Trophoblast cell (in vitro differentiated cells and primary cell): ENCODE measurements around the gene PRR7.

Experiments
- DNase-seq, 2 donors: peaks; one replicate each; pipeline ENCODE4 v3.0.0-alpha.2; 2016
- H2AFZ ChIP-seq: 2 replicates; pipeline ENCODE4 v1.6.1; 2013; ENCODE audit warnings: low read length, moderate library complexity, mild to moderate bottlenecking; ENCODE audit not compliant: insufficient read depth, poor library complexity
- H2AK5ac ChIP-seq: 2 replicates; pipeline ENCODE4 v1.6.1; 2013; ENCODE audit warnings: mild to moderate bottlenecking, low read length
- H2BK120ac ChIP-seq: 2 replicates; pipeline ENCODE4 v1.6.1; 2013; ENCODE audit warnings: low read length, mild to moderate bottlenecking, moderate library complexity; ENCODE audit not compliant: insufficient read depth, poor library complexity
- H2BK12ac ChIP-seq: 2 replicates; pipeline ENCODE4 v1.6.1; 2013; ENCODE audit warnings: mild to moderate bottlenecking, low read length, moderate library complexity
- H2BK5ac ChIP-seq: 2 replicates; pipeline ENCODE4 v1.6.1; 2013; ENCODE audit warnings: low read length, low read depth, moderate library complexity, mild to moderate bottlenecking; ENCODE audit not compliant: poor library complexity
- H3K14ac ChIP-seq: 2 replicates; pipeline ENCODE4 v1.6.1; 2013; ENCODE audit warnings: mild to moderate bottlenecking, low read length
- H3K18ac ChIP-seq: 2 replicates; pipeline ENCODE4 v1.6.1; 2013; ENCODE audit warnings: mild to moderate bottlenecking, low read length
- H3K23ac ChIP-seq: 2 replicates; pipeline ENCODE4 v1.6.1; 2013; ENCODE audit warnings: low read length
- H3K27ac ChIP-seq: 2 replicates; pipeline ENCODE4 v1.5.1; 2013; ENCODE audit warnings: low read depth, mild to moderate bottlenecking, inconsistent platforms, low read length, moderate library complexity
- H3K27me3 ChIP-seq: 2 replicates; pipeline ENCODE4 v1.6.1; 2013; ENCODE audit warnings: inconsistent platforms, mild to moderate bottlenecking, low read length, moderate library complexity; ENCODE audit not compliant: insufficient read depth
- H3K36me3 ChIP-seq, 2 experiments: 1 replicate in 1 of 2; 2 replicates in 1 of 2; pipeline ENCODE4 v1.6.1; 2013; ENCODE audit warnings: low read length in 2 of 2, mild to moderate bottlenecking in 2 of 2, moderate library complexity in 1 of 2; ENCODE audit not compliant: insufficient read depth in 2 of 2, control insufficient read depth in 1 of 2
- H3K4ac ChIP-seq: 2 replicates; pipeline ENCODE4 v1.6.1; 2013; ENCODE audit warnings: low read depth, mild to moderate bottlenecking, low read length, moderate library complexity
- H3K4me1 ChIP-seq, 2 experiments: 1 replicate in 1 of 2; 2 replicates in 1 of 2; pipeline ENCODE4 v1.6.1; 2013; ENCODE audit warnings: low read length in 2 of 2, mild to moderate bottlenecking in 2 of 2, moderate library complexity in 1 of 2; ENCODE audit not compliant: insufficient read depth in 2 of 2, control insufficient read depth in 1 of 2
- H3K4me2 ChIP-seq: 2 replicates; pipeline ENCODE4 v1.6.1; 2013; ENCODE audit warnings: inconsistent platforms, mild to moderate bottlenecking, low read length, moderate library complexity
- H3K4me3 ChIP-seq: 2 replicates; pipeline ENCODE4 v1.5.1; 2013; ENCODE audit warnings: mild to moderate bottlenecking, low read depth, low read length, inconsistent platforms
- H3K79me1 ChIP-seq: one replicate; pipeline ENCODE4 v1.6.1; 2013; ENCODE audit warnings: low read length
- H3K79me2 ChIP-seq: 2 replicates; pipeline ENCODE4 v1.6.1; 2013; ENCODE audit warnings: low read length, mild to moderate bottlenecking; ENCODE audit not compliant: control insufficient read depth, insufficient read depth, poor library complexity
- H3K9ac ChIP-seq: 2 replicates; pipeline ENCODE4 v1.6.1; 2013; ENCODE audit warnings: mild to moderate bottlenecking, low read length
- H3K9me3 ChIP-seq: 2 replicates; pipeline ENCODE4 v1.6.1; 2013; ENCODE audit warnings: low read depth, mild to moderate bottlenecking, control low read depth, inconsistent platforms, low read length; ENCODE audit not compliant: insufficient read depth
- H4K12ac ChIP-seq: 2 replicates; pipeline ENCODE4 v1.6.1; 2013; ENCODE audit warnings: low read depth, mild to moderate bottlenecking, low read length, moderate library complexity
- H4K8ac ChIP-seq: 2 replicates; pipeline ENCODE4 v1.6.1; 2013; ENCODE audit warnings: low read depth, mild to moderate bottlenecking, low read length, moderate library complexity
- H4K91ac ChIP-seq: one replicate; pipeline ENCODE4 v1.6.1; 2013; ENCODE audit warnings: low read depth, mild to moderate bottlenecking, low read length, moderate library complexity
- WGBS: extraction: QIAGEN DNeasy Blood & Tissue Kit; methylation state at CpG from one replicate; pipeline ENCODE4 v1.1.7; 2013; ENCODE audit warnings: missing lambda C conversion rate; ENCODE audit not compliant: insufficient read length, insufficient coverage; ENCODE audit errors: extremely low coverage; 5-methylcytosine and 5-hydroxymethylcytosine counted together

The PRR7 gene

DNA sequence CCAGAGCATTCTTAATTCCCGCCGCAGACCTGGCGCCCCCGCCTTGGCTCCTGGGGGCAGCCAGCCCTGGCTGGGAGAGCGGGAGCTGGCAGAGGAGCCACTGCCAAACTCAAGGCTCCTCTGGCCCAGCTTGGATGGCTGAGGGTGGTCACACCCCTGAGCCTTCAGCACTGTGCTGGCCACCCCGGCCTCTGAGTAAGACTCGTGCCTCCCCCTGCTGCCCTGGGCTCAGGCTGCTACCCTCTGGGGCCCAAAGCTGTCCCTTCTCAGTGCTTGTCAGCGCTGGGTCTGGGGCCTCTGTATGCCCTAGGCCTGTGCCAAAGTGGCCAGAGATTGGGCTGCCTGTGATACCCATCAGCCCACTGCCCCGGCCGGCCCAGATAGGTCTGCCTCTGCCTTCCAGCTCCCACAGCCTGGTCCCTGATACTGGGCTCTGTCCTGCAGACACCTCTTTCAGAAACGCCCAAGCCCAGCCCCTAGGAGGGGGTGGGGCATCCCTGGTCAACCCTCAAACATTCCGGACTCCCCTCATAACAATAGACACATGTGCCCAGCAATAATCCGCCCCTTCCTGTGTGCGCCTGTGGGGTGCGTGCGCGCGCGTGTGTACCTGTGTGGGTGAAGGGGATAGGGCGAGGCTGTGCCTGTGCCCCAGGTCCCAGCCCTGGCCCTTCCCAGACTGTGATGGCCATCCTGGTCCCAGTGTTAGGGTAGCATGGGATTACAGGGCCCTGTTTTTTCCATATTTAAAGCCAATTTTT, 4.4 kb upstream of the PRR7 start:
- Histone ChIP-seq H3K9ac (no peak overlapping the region), H3K23ac (no peak overlapping the region), H3K4me2 (no peak overlapping the region), H3K79me2 (no peaks in the 10 kb centered on the region), H4K8ac (no peak overlapping the region), H3K9me3 (peaks cover 4% of the 10 kb centered on the region), H3K27me3 (peaks cover 6% of the 10 kb centered on the region), H3K36me3 (peaks cover 28 to 32% of the 10 kb centered on the region in 2 experiments), H3K4ac (no peak overlapping the region), H3K79me1 (no peaks in the 10 kb centered on the region), H3K18ac (no peak overlapping the region), H4K91ac (no peak overlapping the region), H2AFZ (no peak overlapping the region), H4K12ac (no peak overlapping the region), H3K4me1 (peaks cover 1 to 7% of the 10 kb centered on the region in 2 experiments), H3K4me3 (no peak overlapping the region), H2BK12ac (no peak overlapping the region), H3K14ac (no peak overlapping the region), H2AK5ac (no peak overlapping the region), H2BK120ac (no peak overlapping the region), H3K27ac (no peak overlapping the region), H2BK5ac (no peak overlapping the region)
- no peak for DNase-seq
- no CpG with 5 or more reads among the region's 20 CpGs for WGBS

- H3K4ac ChIP-seq, result no peak overlapping the region
- no peak overlapping the region for H4K91ac ChIP-seq
- H3K36me3 ChIP-seq, result peaks cover 22 to 23% of the 10 kb centered on the region in 2 experiments
- H3K79me1 ChIP-seq, result peaks cover 2% of the 10 kb centered on the region
- peak in 1 of 2 donors; percentile 25 for DNase-seq
- no peak overlapping the region for H2AFZ ChIP-seq
- no peak overlapping the region for H3K4me2 ChIP-seq
- H4K12ac ChIP-seq, result no peak overlapping the region
- H3K9ac ChIP-seq, result no peak overlapping the region
- no peak overlapping the region for H4K8ac ChIP-seq
- peaks cover 5 to 15% of the 10 kb centered on the region in 2 experiments for H3K4me1 ChIP-seq
- H2BK5ac ChIP-seq, result no peak overlapping the region
- no peak overlapping the region for H3K27ac ChIP-seq
- no peak overlapping the region for H3K14ac ChIP-seq
- no peak overlapping the region for H2BK12ac ChIP-seq
- H3K18ac ChIP-seq, result no peak overlapping the region
- peaks cover 4% of the 10 kb centered on the region for H3K9me3 ChIP-seq
- H3K4me3 ChIP-seq, result no peak overlapping the region
- WGBS, result no CpG with 5 or more reads among the region's 15 CpGs
- no peak overlapping the region for H2BK120ac ChIP-seq
- H3K27me3 ChIP-seq, result peaks cover 6% of the 10 kb centered on the region
- no peak overlapping the region for H3K23ac ChIP-seq
- H3K79me2 ChIP-seq, result no peaks in the 10 kb centered on the region
- no peak overlapping the region for H2AK5ac ChIP-seq
These were observed 3.2 kb upstream of the PRR7 start for GRCh38 chr5:177443144-177443983.

- Histone ChIP-seq H3K79me1 (peaks cover 2% of the 10 kb centered on the region), H2BK120ac (no peak overlapping the region), H3K9ac (no peak overlapping the region), H3K14ac (no peak overlapping the region), H3K27me3 (peaks cover 6% of the 10 kb centered on the region), H2AFZ (no peak overlapping the region), H3K4me3 (no peak overlapping the region), H3K4me1 (peaks cover 5 to 15% of the 10 kb centered on the region in 2 experiments), H3K23ac (no peak overlapping the region), H4K12ac (no peak overlapping the region), H3K27ac (no peak overlapping the region), H3K36me3 (peaks cover 19 to 21% of the 10 kb centered on the region in 2 experiments), H4K91ac (no peak overlapping the region), H3K79me2 (no peaks in the 10 kb centered on the region), H4K8ac (no peak overlapping the region), H3K9me3 (peaks cover 4% of the 10 kb centered on the region), H2BK12ac (no peak overlapping the region), H2BK5ac (no peak overlapping the region), H3K4me2 (no peak overlapping the region), H3K18ac (no peak overlapping the region), H3K4ac (no peak overlapping the region), H2AK5ac (no peak overlapping the region)
- no CpG with 5 or more reads among the region's 7 CpGs for WGBS
- peak in 1 of 2 donors; percentile 45 for DNase-seq
These were observed 2.2 kb upstream of the PRR7 start for GRCh38 chr5:177444106-177445051.
